NT2/D1 (cell line): ENCODE results near the gene KRTCAP3.

Experiments
- SUZ12 ChIP-seq: IDR thresholded peaks from 2 replicates; pipeline ENCODE4 v1.6.1; 2011; ENCODE audit not compliant: insufficient read length, insufficient read depth; ENCODE audit errors: extremely low read depth
- YY1 ChIP-seq: IDR thresholded peaks from 2 replicates; pipeline ENCODE4 v1.6.1; 2011; ENCODE audit not compliant: insufficient read length, insufficient read depth
- ZNF274 ChIP-seq: IDR thresholded peaks from 2 replicates; pipeline ENCODE4 v1.6.1; 2011; ENCODE audit warnings: mild to moderate bottlenecking, low read depth, low read length

- TF ChIP-seq YY1 (no peak), ZNF274 (no peak), SUZ12 (no peak)
Observed at GRCh38 chr2:27422958-27423357, 19.2 kb upstream of the KRTCAP3 start.
